NCI-H1092 treated with DMSO at 0.1 percent for 48 hours (cell line): ENCODE results near the gene LHX8.

Experiments used
- DNase-seq: peaks from one replicate; lab custom pipeline; 2025; lab: John Stamatoyannopoulos, UW

Gene LHX8

DNA sequence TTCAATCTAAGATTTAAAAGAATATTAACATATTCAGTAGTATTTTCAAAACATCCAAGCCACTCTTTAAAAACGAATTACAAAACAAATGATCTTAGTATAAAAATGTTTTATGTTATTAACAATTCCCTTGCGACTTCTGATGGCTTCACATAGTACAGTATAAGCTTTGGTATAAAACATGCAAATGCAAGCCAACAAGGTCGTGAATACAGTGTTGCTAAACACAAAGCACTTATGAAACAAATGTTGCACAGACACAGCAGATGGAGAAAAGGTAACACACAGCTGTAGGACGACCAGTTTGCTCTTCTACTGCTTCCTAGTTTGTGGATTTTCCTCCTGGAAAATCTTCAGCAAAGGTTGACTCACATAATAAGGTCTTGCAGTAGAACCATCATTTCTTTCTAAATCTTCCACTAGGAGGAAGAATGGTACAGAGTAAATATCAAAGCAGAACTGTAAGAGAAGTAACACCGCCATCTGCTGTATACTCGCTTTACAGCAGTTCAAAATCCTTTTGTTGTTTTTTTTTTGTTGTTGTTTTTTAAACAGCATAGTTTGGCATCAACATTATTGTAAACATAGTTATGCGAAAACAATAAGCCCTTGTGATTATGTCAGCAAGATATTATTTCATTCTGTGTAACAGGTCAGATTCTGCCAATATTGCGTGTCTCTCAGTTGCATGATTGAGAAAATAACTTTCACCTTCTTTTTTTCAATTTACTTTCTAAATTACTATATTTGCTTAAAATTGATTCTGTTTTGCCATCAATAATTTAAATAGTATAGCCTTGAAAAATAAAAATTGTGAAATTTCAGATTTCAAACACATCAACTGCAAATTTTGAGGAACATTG lies 69.5 kb downstream of the LHX8 start:
- peak; percentile 43 for DNase-seq

DNA sequence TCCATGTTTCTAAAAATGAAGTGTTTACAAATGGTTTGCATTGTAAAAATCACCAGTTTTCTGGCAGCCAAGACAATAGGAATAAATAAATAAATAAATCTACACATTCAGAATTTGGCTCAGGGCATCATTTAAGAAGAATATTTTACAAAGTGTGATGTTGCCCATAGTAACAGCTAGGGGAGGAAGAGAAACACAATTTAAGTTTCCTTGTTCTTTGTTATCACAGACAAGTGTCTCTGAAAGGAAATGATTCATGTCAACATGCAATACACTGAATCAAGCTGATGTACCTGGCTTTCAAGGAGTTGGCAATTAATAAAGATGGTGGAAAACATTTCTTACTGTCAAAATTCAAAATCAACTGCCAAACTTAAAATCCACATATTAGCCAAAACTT lies 74.7 kb downstream of the LHX8 start:
- DNase-seq = no peak
